HepG2 (cell line): Measurements from ENCODE around the gene RNF10. TPM values are rescaled to one million over a fixed set of nuclear protein-coding genes. Genes with fewer than 3 reads are reported as not detected.

Experiments used
- ATAC-seq: fragments of 200-7000 bp; cut with Tn5 transposase; 3 replicates; pipeline ENCODE4 v1.9.1; 2020; ENCODE audit warnings: mild to moderate bottlenecking, moderate library complexity
- BruUV-seq: library from RNA; stranded (reverse); fragments of 400-500 nt; replicated peaks from 2 replicates; lab custom pipeline; 2021; lab: Mats Ljungman, UMichigan
- CTCF ChIA-PET: fragments of 300-600 bp; formaldehyde crosslinking; extraction: SDS; loops from one replicate; lab custom pipeline; 2021; ENCODE audit warnings: low total read pairs, inconsistent platforms, low intra/inter-chr PET ratio; lab: Yijun Ruan, JAX
- POLR2A ChIA-PET: fragments of 350-600 bp; sonication (Branson Sonifier 250); formaldehyde crosslinking; loops from one replicate; lab custom pipeline; 2020; ENCODE audit warnings: antibody characterized with exemption, inconsistent platforms; lab: Yijun Ruan, JAX
- DNase-seq: peaks from one replicate; pipeline ENCODE4 v3.0.0-alpha.2; 2015; ENCODE audit warnings: low spot score
- FAIRE-seq: peaks from 3 replicates; lab custom pipeline; 2011; peaks lifted over from hg19 to GRCh38; lab: Jason Lieb, UNC
- H2AFZ ChIP-seq: one replicate; pipeline ENCODE4 v1.6.1; 2011; ENCODE audit warnings: low read length, inconsistent platforms
- H3K27ac ChIP-seq: fragments of 300-600 bp; 3 replicates; pipeline ENCODE4 v1.8.0; 2011; ENCODE audit warnings: mixed run types, mild to moderate bottlenecking, mixed read lengths, low read length, inconsistent platforms; ENCODE audit not compliant: insufficient read depth; ENCODE audit errors: extremely low read length
- H3K27me3 ChIP-seq, 2 experiments: fragments of 200-600 bp in 1 of 2; 2 replicates in 1 of 2; 3 replicates in 1 of 2; pipeline versions ENCODE4 v1.6.0 to v1.8.0; 2011; ENCODE audit warnings: low read length in 2 of 2, mild to moderate bottlenecking in 2 of 2, moderate library complexity in 2 of 2, inconsistent platforms in 1 of 2; ENCODE audit not compliant: insufficient read depth in 2 of 2, control insufficient read depth in 1 of 2
- H3K36me3 ChIP-seq, 2 experiments: fragments of 200-600 bp in 1 of 2; replicated peaks in 1 of 2; 2 replicates in 1 of 2; 3 replicates in 1 of 2; pipeline versions ENCODE4 v1.5.1 to v1.8.0; 2011; ENCODE audit warnings: low read length in 2 of 2, inconsistent platforms in 1 of 2; ENCODE audit not compliant: insufficient read depth in 2 of 2, control insufficient read depth in 1 of 2
- H3K4me1 ChIP-seq: 2 replicates; pipeline ENCODE4 v1.5.1; 2012; ENCODE audit warnings: low read length, inconsistent platforms; ENCODE audit not compliant: insufficient read depth
- H3K4me2 ChIP-seq: 2 replicates; pipeline ENCODE4 v1.6.0; 2011; ENCODE audit warnings: low read depth, low read length, inconsistent platforms
- H3K4me3 ChIP-seq, 3 experiments: fragments of 200-600 bp in 1 of 3; sonication (generic), shearing (Covaris generic) in 1 of 3; replicated peaks in 1 of 3; 2 replicates each; pipeline ENCODE4 v1.5.1; 2011 to 2016; ENCODE audit warnings: low read length in 3 of 3, inconsistent platforms in 2 of 3, low read depth in 2 of 3, mild to moderate bottlenecking in 2 of 3, control low read depth in 1 of 3, mixed read lengths in 1 of 3; ENCODE audit not compliant: insufficient read depth in 1 of 3
- H3K79me2 ChIP-seq: one replicate; pipeline ENCODE4 v1.6.1; 2011; ENCODE audit warnings: low read length, inconsistent platforms; ENCODE audit not compliant: insufficient read depth
- H3K9ac ChIP-seq: 2 replicates; pipeline ENCODE4 v1.6.0; 2011; ENCODE audit warnings: mild to moderate bottlenecking, low read depth, low read length, inconsistent platforms; ENCODE audit not compliant: insufficient read depth
- H3K9me3 ChIP-seq: 2 replicates; pipeline ENCODE4 v1.5.1; 2012; ENCODE audit warnings: mild to moderate bottlenecking, low read length
- H4K20me1 ChIP-seq: 2 replicates; pipeline ENCODE4 v1.6.0; 2011; ENCODE audit warnings: inconsistent platforms, mild to moderate bottlenecking, low read length, moderate library complexity; ENCODE audit not compliant: insufficient read depth
- KDM5B ChIP-seq: sonication (generic); formaldehyde crosslinking; IDR thresholded peaks from 2 replicates; pipeline ENCODE4 v1.4.0; 2020; ENCODE audit warnings: missing genetic modification reagents, mild to moderate bottlenecking, borderline replicate concordance
- NR1H2 ChIP-seq: sonication (generic); formaldehyde crosslinking; IDR thresholded peaks from 2 replicates; pipeline ENCODE4 v1.8.1; 2022; ENCODE audit warnings: low read depth, missing genetic modification reagents, borderline replicate concordance
- POGZ ChIP-seq: sonication (generic); formaldehyde crosslinking; IDR thresholded peaks from 2 replicates; pipeline ENCODE4 v1.4.0; 2020; ENCODE audit warnings: mild to moderate bottlenecking, missing genetic modification reagents
- SOX6 ChIP-seq, 2 experiments: fragments of 450-650 bp in 1 of 2; sonication (generic) in 1 of 2; formaldehyde crosslinking in 1 of 2; IDR thresholded peaks; 2 replicates each; pipeline versions ENCODE4 v1.4.0 to v1.6.1; 2017 to 2020; ENCODE audit warnings: antibody characterized with exemption in 1 of 2, mild to moderate bottlenecking in 1 of 2, missing genetic modification reagents in 1 of 2
- YEATS4 ChIP-seq: sonication (generic); formaldehyde crosslinking; IDR thresholded peaks from 2 replicates; pipeline ENCODE4 v1.4.0; 2020; ENCODE audit warnings: missing genetic modification reagents, borderline replicate concordance
- ZFYVE20 ChIP-seq: sonication (generic); formaldehyde crosslinking; IDR thresholded peaks from 2 replicates; pipeline ENCODE4 v1.8.0; 2023; ENCODE audit warnings: low read depth, mild to moderate bottlenecking, moderate library complexity, missing genetic modification reagents, borderline replicate concordance
- ZNF318 ChIP-seq: sonication (generic); formaldehyde crosslinking; IDR thresholded peaks from 2 replicates; pipeline ENCODE4 v1.4.0; 2020; ENCODE audit warnings: mild to moderate bottlenecking, missing genetic modification reagents
- WGBS: methylation state at CpG from one replicate; pipeline ENCODE4 v1.1.6; 2017; ENCODE audit warnings: low lambda C conversion rate; 5-methylcytosine and 5-hydroxymethylcytosine counted together
- in situ Hi-C: cut with HindIII; loops from 2 replicates; pipeline ENCODE4 v1.10.0; 2017; ENCODE audit warnings: low pct_unique_long_range_greater_than_20kb; ENCODE audit not compliant: extremely low pct_ligation_motif_present
- intact Hi-C: fragments of 100-400 bp; cut with micrococcal nuclease; formaldehyde crosslinking; loops from one replicate; pipeline ENCODE4 v1.10.0; 2022; ENCODE audit not compliant: unreplicated experiment
- polyA plus RNA-seq, 8 experiments: library from polyadenylated mRNA; depleted of rRNA in 3 of 8; stranded (reverse) in 7 of 8; unstranded in 1 of 8; fragments of >200 nt; fragmentation: Illumina TruSeq in 4 of 8; extraction: Trizol in 4 of 8; gene quantifications; 2 replicates each; pipeline versions ENCODE4 v1.2.1 to v1.2.3, GENCODE V29; 2011 to 2016; ENCODE audit warnings: low read depth in 4 of 8, missing spikeins in 1 of 8, mixed read lengths in 1 of 8; ENCODE audit not compliant: insufficient read depth in 1 of 8
- total RNA-seq, 5 experiments: library from RNA; depleted of rRNA; stranded (reverse); fragments of >200 nt; fragmentation: Illumina TruSeq; extraction: Trizol; gene quantifications; 2 replicates each; pipeline ENCODE4 v1.2.3, GENCODE V29; 2016; ENCODE audit warnings: low read depth in 1 of 5
- TF ChIP-seq, protein P1 (sequence below): sonication (generic); formaldehyde crosslinking; IDR thresholded peaks from 2 replicates; pipeline ENCODE4 v1.8.0; 2022; ENCODE audit warnings: mild to moderate bottlenecking, missing genetic modification reagents, moderate library complexity
- TF ChIP-seq, protein P2 (sequence below): sonication (generic); formaldehyde crosslinking; IDR thresholded peaks from 2 replicates; pipeline ENCODE4 v1.5.1; 2020; ENCODE audit warnings: missing genetic modification reagents, mild to moderate bottlenecking, borderline replicate concordance
- TF ChIP-seq, protein P3 (sequence below): sonication (generic); formaldehyde crosslinking; conservative IDR thresholded peaks from 2 replicates; pipeline ENCODE4 v1.4.0; 2020; ENCODE audit warnings: missing genetic modification reagents

The RNF10 gene
- total and polyA plus RNA-seq, 2 of the 13 experiments (the other 11 are each of a cell fraction or from before 2014, with no cell fraction given): 62.5 to 88.0 TPM

DNA sequence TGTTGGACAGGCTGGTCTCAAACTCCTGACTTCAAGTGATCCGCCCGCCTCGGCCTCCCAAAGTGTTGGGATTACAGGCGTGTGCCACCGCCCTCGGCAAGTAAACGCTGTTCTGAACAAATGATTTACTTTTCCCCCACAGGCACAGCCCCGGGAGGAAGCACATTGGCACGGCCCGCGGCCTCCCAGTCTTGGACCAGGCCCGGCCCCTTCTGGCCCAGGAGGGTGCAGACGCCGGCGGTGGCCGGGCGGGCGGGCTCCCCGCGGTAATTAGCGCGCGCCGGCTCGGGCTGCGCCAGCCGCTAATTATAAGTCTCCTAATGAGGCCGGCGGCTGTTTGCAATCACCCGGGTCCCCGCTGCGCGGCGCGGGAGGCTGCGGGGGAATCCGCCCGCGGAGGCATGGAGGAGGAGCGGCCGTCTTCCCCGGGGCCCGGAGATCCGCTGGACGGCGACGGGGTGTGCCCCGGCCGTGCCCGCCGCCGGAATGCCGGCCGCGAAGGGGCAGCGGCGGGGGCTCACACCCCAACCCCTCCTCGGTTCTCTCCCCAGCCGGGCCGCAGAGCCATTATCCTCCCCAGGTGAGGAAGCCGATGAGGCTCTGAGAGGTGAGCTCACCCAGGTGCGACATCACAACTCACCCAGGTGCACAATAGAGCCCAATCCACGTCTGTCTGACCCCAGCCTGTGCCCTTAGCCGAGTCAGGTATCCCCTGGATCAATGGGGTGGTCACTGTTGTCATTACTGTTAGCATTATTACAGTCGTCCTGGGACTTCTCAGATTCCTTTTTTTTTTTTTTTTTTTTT is 50.4 kb downstream of the RNF10 start:
- peak overlapping the region; percentile 40; the same call in 1 of the 2 replicates for H3K9ac ChIP-seq
- no peak overlapping the region for H3K27ac ChIP-seq
- no peaks in the 10 kb centered on the region for H4K20me1 ChIP-seq
- H3K27me3 ChIP-seq: peaks cover 2 to 18% of the 10 kb centered on the region in 2 experiments; a peak in 4 of 5 replicates
- no peaks in the 10 kb centered on the region for H3K79me2 ChIP-seq
- no peak for FAIRE-seq
- H3K36me3 ChIP-seq: peaks cover 0 to 2% of the 10 kb centered on the region in 2 experiments; a peak in 2 of 5 replicates
- no TSS peak for BruUV-seq
- peak; percentile 28 for ATAC-seq
- ChIA-PET CTCF (interaction anchor here (1.5 to 2.3 kb wide), 3 partner anchors 62 to 129 kb away, joined by 6 to 21 read pairs (median 18); no protein-coding TSS in a partner anchor), POLR2A (no interaction called here)
- intact Hi-C loops: loop anchor here (5.0 kb wide), 1 partner anchor 388 kb away; no protein-coding TSS in a partner anchor
- in situ Hi-C loops: loop anchor here (5.0 kb wide), 2 partner anchors 68 to 128 kb away; partner anchors contain the start of gene UNC119B
- H2AFZ ChIP-seq: no peak overlapping the region
- WGBS: 2% methylated on average over 6 of the region's 65 CpGs
- DNase-seq: no peak
- H3K4me3 ChIP-seq: peak overlapping the region; percentile 35 to 71 (median 64)
- peaks cover 36% of the 10 kb centered on the region for H3K4me1 ChIP-seq
- no peaks in the 10 kb centered on the region for H3K9me3 ChIP-seq
- H3K4me2 ChIP-seq: peak overlapping the region; percentile 79
- TF ChIP-seq SOX6 (IDR thresholded peaks at IDR 0.05) (no peak), SOX6 (CRISPR knock-in tag; IDR thresholded peaks at IDR 0.05) (no peak), YEATS4 (CRISPR knock-in tag) (no peak), POGZ (CRISPR knock-in tag) (no peak), NR1H2 (CRISPR knock-in tag) (no peak), ZFYVE20 (CRISPR knock-in tag) (no peak), ZNF318 (CRISPR knock-in tag) (no peak), KDM5B (peak; percentile 36; the same call in 1 of the 2 replicates)
- TF ChIP-seq, protein P1, sequence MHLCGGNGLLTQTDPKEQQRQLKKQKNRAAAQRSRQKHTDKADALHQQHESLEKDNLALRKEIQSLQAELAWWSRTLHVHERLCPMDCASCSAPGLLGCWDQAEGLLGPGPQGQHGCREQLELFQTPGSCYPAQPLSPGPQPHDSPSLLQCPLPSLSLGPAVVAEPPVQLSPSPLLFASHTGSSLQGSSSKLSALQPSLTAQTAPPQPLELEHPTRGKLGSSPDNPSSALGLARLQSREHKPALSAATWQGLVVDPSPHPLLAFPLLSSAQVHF (CRISPR knock-in tag): no peak
- TF ChIP-seq, protein P2, sequence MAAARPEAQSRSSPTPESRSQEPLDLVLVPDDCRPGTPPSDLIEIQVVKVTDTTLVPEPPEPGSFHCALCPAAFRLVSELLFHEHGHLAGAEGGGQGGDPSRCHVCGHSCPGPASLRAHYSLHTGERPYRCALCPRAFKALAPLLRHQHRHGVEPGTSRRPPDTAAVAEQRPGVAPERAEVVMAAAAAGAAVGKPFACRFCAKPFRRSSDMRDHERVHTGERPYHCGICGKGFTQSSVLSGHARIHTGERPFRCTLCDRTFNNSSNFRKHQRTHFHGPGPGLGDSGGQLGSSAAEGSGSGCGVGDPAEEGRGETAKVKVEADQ: no peak
- TF ChIP-seq, protein P3, sequence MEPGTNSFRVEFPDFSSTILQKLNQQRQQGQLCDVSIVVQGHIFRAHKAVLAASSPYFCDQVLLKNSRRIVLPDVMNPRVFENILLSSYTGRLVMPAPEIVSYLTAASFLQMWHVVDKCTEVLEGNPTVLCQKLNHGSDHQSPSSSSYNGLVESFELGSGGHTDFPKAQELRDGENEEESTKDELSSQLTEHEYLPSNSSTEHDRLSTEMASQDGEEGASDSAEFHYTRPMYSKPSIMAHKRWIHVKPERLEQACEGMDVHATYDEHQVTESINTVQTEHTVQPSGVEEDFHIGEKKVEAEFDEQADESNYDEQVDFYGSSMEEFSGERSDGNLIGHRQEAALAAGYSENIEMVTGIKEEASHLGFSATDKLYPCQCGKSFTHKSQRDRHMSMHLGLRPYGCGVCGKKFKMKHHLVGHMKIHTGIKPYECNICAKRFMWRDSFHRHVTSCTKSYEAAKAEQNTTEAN (CRISPR knock-in tag): no peak
